Cerebellar nuclear complex (tissue), 1 donor: ENCODE data around the gene ADCY3.

Experiments
- DNase-seq, 2 experiments: peaks; one replicate each; lab custom pipeline; 2025; lab: John Stamatoyannopoulos, UW

ADCY3 gene

DNA sequence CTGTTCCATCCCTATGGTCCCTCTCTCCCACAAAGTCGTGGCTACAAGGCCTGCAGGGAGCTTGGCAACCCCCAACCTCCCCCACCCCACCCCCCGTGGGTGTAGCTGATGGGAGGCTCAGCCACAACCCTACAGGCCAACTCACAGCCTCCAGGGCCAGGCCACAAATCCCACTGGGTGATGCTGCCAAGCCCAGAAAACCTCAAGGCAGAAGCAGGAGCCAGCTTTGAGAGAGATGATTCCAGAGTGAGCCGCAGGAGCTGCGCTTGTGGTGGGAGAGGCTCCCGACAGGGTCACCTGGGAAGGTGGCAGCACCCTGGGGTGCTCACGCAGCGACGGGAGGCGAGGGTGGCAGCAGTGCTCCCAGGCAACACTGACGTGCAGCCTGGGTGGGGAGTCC lies 44.8 kb downstream of the ADCY3 start:
- DNase-seq, result no peak

DNA sequence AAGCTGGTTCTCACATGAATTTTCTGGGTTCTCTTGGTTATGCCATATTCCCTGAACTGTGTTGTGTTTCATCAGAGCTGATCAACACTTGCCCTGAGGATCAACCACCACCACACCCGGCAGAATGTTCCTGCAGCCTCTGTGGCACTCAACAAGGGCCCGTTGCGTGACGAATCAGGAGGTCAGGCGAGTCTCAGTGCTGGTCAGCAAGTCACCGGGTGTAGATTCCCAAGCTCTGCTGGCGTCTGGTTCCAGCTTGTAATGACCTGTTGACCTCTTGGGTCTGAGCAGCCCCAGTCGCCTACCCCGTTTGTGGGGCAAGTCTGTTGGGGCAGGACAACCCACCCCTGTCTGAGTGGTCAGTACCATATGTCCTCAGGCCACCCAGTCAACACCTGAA lies 46.0 kb downstream of the ADCY3 start:
- no peak for DNase-seq

DNA sequence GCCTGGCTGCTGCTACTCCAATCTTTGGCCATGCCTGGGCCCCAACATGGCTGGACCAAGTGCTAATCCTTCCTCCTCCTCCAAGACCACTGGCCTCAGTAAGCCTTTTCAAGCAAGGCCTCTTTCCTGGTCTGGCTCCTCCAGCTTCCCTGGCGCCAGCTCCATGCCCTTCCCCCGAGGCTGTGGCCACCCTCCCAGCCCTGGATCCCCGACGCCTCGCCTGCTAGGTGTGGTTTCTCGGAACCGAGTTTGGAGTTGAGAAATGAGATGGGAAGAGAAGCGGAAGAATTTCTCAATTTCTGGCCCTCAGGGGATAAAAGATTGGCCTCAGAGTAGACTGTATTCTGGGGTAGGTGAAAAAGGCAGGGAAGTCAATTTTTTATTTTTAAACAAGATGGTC lies 46.4 kb downstream of the ADCY3 start:
- DNase-seq, result no peak

DNA sequence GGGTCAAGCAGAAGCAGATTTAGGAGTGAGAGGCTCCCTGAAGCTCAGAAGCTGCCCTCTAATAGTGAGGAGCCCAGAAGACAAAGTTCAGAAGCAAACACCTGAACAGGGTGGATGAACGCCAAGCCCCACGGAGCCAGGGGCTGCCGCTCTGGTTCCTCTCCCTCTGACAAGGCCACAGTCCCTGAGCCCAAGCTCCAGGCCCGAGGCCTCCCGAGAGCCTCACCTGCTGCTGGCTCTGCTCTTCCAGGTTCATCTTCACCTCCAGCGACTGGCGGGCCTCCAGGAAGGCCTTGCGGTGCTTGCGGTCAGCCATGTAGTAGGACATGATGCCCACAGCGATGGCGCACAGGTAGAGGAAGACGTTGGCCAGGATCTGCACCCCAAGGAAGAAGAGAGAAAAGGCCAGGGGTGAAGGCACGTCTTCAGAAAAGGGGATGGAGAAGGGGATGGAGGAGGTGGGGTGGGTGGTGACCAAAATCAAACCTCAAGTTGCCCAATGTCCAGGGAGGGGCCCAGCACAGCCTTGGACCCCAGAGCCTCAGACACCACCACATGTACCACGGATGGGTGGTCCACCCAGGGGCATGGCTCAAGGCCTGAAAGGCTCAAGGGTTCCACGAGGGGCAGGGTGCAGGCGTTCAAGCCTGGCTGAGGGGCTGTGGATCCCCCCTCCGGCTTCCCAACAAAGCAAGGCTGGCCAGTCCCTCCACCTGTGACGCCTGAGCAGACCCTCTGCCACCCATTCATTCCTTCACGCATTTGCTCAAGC lies 47.5 kb downstream of the ADCY3 start:
- no peak for DNase-seq

DNA sequence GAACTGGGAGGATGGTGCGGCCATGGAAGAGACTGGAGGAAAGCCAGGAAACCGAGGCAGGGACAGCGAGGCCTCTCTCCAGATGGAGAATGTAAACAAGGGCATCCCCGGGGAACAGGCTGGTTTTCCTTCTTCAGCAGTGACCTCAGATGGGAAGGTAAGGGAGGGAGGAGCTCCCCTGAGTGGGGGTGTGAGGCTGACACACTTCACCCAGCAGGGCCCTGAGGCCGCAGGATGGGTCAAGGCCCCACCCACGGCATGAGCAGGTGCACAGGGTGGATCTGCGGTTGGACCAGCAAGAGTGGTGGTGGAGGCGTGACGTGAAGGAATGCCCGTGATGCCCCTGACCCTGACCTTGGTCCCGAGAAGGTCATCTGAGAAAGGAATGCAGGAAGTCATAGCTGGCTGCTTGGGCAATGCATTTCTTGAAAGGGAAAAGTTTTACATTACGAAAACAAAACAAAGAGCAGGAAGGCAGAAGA lies 48.1 kb downstream of the ADCY3 start:
- peak in 1 of 2 experiments; percentile 24 for DNase-seq

DNA sequence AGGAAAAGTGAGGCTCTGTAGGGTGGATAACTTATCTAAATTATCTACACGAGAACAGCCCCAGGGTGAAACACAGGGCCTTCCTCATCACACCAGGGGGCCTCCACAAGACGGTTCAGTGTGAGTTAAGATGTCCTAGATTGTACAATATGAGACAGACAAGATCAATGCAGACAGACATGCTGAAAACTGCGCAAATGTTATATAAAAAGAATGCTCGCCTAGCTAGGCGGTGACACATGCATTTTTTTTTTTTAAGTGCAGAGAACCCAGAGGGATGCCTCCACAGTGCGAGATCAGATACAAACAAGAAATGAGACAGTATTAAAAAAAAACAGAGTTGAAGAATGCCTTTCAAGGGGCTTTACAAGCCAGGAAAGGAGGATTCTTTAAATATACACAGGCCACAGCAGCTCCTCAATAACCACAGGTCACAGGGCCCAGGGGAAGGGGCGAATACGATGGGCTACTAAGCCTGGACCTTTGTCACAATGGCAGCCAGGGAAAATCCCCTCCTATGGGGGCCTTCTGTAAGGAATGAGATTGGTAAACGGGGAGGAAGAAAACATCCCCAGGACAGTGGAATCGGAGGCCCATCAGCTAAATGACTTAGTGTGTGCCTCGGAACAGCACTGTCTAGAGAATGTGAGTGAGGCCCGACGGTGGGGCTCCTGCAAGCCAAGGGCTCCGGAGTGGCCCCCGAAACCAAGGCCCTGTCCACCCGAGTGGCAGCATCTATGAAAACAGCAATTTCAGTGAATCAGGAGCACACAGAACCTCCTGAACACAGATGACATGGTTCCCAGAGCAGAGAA lies 48.9 kb downstream of the ADCY3 start:
- no peak for DNase-seq

DNA sequence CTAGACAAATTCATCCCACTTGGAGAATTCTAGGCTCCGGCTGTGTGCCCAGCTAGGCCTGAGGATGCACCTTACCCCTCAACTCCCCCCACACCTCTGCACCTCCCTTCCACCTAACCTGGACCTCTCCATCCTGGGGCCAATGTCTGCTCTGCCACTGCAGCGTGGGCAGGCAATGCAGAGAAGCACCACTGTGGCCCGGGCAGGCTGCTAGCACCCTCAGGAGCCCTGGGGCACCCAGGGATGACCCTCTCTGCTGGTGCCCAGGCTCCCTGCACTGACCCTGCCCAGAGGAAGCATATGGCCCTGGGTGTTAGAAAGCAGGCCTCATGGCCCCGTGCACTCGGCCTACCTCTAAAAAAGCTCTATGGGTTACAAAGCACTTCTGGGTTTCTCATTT lies 49.6 kb downstream of the ADCY3 start:
- no peak for DNase-seq

DNA sequence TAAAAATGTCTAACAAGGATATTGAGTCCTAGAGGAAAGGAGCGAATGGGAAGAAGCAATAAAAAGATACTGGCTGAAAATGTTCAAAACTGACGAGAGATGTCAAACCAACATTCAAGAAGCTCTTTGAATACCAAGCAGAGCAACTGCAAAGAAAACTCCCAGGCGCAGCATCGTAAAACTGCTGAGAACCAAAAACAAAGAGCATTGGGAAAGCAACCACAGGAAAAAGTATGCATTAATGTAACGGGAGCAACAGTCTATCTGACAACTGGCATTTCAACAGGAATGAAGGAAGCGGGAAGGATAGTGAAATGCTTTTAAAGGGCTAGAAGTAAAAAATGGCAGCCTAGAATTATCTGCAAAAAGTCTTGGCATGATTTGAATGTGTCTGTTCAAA lies 53.1 kb downstream of the ADCY3 start:
- no peak for DNase-seq

DNA sequence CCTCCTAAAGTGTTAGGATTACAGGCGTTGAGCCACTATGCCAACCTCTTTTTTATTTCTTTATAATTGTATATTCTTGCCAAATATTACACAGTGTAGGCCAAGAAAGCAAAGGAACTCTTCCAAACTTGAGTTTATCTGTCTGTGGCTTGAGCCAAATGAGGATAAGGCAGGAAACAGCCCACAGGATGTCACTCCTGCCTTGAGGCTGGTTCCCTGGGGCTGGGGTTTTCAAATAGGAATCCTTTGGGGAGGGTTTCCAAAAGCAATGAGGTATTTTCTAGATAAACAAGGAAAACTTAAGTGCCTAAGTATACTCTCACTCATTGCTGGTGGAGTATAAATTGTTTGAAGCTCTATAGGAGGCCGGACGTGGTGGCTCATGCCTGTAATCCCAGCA lies 56.4 kb downstream of the ADCY3 start:
- DNase-seq, result no peak

DNA sequence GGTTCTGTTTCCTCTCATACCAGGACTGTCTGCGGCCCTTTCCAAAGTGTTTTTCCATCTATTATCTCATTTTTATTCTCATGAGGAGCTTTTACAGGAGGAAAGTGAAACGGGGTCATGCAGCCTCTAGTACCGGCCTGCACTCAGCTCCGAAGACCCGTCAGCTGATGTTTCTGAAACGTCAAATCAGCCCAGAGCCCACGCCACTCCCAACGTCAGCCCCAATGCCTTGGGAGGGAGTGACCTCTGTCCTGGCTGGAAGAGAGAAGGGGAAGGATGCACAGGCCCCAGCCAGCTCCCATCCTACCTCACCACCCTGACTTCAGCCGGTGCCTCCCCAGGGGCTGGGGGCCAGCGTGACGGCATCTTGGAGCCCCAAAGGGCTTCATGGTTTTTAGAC lies 58.5 kb downstream of the ADCY3 start:
- no peak for DNase-seq

DNA sequence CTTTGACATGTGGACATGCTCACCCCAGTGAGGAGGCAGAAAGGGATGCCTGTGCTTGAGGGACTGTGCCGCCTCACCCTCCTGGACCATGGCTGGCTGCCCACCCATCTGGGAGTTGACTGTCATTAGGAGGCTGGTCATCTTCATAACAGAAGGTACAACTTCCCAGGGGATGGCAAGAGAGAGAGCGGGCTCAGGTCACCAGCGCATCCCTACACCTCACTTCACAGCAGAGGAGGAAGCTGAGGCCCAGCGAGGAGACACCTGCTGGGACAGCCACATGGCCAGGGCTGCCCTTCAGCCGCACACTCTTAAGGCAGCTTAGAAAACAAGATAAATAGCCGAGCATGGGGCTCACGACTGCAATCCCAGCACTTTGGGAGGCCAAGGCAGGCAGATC lies 59.4 kb downstream of the ADCY3 start:
- peak in 1 of 2 experiments; percentile 11 for DNase-seq

DNA sequence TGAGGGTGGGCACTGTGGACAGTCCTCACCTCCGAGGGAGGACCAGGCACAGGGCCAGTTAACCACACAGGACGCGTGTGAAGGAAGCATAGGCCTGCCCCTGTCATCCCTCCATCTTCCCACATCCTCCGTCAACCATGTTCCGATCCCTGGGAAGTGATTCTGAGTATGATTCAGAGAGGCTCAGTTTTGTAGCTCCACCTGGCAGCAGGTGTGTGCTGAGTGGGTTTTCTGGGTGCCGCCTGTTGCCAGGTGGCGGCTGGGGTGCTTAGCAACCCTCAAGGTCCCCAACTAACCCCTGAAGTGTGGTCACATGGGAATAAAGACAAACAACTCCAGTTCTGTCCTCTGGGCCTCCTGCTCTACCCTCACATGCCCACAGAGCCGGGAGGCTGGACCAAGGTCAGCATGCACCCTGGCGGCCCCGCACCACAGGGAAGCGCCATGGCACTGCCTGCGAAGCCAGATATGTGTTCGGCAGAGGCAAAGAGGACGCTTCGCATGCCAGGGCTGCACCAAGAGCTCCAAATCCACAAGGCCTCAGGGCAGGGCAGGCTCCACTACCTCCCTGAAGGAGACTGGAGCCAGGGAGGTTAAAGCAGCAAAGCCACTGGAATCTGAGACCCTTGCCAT lies 60.0 kb downstream of the ADCY3 start:
- no peak for DNase-seq

DNA sequence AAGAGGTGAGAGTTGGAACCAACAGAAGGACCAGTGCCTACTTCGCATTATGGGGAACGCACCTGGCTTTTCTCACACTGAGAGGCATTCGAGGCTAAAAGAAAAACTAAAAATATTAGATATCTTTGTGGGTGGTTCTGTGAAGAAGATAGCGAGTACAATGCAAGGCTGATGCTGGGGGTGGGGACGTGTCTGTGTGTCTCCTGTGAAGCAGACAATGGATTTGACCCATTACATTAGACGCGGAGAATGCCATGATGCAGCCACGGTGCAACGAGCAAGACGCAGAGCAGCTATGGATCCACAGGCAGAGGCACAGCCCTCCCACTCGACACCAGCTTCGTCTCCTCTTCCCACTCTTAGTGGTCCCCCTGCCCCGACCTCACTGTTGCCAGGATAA lies 61.0 kb downstream of the ADCY3 start:
- DNase-seq, result no peak

DNA sequence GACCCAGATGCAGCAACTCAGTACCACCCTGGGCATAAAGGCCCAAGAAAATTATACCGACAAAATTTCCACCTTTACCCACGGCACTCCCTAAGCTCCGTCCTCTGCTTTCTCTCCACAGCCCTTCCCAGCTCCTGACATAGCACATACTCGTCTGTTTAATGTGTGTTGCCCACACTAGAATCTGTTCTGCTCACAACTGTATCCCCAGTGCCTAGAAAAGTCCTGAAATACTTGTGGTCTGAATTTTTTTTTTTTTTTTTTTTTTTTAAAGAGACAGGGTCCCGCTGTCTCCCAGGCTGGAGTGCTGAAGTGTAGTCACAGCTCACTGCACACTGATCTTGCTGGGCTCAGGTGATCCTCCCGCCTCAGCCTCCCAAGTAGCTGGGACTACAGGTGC lies 62.3 kb downstream of the ADCY3 start:
- DNase-seq, result no peak

DNA sequence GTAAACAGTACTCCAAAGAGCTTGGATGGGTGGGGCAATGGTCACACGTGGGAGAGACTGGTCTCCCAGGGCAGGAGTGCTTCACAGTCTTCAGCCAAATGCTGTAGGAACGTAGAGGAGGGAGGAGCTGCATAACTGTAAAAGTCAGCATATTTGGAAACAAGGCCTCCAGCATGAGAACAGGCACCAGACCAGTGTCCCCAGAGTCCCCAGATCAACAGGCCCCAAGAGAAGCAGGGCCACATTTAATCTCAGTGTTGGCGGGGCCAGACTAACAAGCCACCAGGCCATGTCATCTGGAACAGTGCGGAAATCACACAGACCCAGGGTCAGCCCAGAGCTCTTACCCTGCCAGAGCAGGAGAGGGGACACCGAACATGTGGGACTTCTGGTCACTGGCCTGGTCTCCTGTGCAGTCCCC lies 63.2 kb downstream of the ADCY3 start:
- no peak for DNase-seq

DNA sequence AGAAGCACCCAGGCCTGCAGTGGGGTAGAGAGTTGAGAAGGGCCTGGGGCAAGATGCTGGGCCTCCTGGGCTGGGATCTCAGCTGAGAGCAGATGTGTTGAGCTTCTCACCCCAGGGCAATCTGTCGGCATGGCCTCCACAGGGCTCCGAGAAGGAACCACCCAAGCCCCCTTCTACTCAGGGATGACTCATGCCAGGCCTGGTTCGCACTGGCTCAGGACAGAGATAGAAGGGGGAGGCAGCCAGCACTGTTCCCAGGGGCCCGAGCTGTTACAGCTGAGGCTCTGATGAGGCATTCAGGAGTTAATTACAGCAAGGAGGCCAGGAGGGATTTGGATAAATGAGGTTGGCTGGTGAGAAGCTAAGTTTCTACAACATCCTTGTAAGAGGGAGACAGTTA lies 64.3 kb downstream of the ADCY3 start:
- DNase-seq, result no peak

DNA sequence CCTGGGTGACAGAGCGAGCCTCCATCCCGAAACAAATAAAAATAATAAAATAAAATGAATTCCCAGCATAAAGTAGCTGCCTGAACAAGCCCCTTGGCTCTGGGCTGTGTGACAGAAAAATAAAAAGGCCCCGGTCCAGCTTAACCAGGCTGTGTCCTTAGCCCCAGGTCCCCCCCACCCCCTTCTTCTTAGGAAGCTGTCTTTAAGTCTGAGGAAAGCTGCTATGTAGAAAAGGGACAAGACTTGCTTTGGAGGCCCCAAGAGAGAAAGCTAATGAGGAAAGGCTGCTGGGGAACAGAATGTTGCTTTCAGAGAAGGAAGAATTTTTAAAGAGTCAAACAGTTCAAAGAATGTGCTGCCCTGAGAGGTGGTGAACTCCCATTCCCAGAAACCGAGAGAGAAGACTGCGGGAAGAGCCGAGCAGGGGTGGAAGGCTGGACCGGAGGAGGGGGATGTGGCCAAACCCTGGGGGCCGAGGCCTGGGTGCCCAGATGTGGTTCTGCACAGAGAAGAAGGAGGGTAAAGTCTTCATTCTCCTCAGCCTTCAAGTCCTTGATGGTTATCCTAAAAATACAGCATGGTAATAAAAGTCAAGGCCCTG lies 64.9 kb downstream of the ADCY3 start:
- DNase-seq, result no peak

DNA sequence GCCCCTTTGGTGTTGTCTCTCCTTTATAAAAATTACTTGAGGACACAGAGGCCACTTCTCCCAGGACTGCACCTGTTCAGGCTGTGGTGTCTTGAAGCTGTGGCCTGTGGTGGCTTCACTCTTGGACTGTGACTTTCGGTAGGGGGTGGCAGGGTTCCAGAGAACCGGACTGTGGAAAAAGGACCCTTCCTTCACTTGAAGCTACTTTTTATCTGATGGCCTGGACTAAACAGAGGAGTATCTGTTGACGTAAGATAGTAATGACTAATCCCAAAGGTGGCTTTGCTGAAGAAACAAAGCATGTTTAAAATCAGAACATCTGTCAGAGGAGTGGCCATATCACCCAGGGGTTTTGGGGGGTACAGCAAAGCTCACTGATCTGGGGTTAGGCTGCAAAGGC lies 66.0 kb downstream of the ADCY3 start:
- no peak for DNase-seq

DNA sequence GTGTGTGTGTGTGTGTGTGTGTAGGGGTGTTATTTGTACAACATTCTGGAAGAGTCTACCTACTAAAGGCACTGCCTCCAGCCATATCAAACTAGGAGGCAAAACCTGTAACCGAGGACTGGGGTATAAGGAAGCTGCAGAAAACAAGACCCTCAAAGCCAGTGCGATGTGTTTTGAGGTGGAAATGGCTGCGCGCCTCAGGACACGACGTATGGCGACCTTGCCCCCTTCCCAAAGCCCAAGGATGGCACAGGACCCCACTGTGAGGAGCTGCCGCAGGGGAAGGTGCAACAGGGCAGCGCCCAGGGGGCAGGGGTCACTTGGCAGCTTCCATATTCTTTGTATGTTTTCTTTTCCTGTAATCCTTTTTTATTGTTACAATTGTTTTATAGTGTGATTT lies 67.0 kb downstream of the ADCY3 start:
- DNase-seq, result no peak

DNA sequence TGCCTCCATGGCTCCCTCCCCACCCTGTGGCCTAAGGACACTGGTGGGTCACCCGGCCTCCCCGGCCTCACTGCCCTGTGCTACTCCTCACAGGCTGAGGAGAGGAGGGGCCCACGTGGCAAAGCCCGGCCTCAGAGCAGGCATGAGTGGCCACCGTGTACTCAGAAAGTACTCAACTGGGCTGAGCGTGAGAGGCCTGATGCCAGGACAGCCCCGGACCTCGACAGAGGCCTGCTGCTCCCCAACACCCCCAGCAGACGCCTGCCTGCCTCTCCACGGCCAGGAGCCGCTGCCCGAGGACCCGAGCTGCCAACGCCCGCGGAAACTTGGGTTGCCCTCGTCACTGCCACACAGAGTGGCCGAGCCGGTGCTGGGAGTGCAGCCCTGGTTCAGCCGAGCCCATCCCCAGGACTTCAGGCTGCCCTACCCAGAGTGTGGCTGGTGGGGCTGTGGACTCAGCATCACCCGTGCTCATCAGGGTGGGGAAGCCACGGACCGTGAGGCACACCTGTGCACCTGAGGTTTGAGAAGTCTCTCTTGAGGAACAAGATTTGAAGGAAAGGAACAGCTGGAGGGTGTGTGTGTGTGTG lies 67.5 kb downstream of the ADCY3 start:
- no peak for DNase-seq

DNA sequence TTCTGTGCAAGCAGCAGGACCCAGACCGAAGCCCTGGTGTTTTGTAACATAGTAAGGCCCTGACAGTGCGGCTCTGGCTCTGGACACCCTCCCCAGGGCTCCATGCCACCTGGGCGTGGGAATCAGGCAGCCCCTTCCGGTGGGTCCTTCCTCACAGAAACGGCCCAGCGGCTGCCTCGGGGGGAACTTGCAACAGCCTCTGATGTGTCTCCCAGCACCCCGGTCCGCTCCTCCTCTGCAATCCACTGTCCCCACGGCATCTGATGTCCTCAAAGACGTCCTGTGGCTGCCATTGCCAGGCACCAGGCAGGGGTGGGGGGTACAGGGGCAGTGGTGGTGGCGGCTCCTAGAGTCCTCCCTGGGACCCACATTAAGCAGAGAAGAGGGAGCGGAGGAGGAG lies 68.0 kb downstream of the ADCY3 start:
- no peak for DNase-seq

DNA sequence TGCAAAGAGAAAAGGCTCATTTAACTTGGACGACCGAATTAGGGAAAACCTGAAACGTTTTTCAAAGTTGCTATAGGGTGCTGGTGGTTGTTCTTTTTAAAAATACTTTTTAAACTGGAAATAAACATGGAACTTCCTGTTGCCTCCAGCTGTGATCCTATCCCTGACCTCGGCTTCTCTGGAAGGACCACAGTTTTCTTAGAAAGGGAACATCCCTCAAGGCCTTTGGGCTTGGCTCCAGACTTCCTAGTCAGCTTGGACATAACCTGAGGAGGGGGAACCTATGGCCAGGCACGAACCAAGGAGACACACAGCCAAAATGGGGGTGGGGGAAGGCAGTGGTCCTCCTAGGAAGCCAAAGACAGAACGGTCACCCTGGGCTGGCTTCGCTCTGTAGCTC lies 69.1 kb downstream of the ADCY3 start:
- DNase-seq, result no peak
